GM06990 (cell line): ENCODE data around the gene GET4.

Experiments
- DNase-seq: peaks from one replicate; pipeline ENCODE4 v3.0.0-alpha.2; 2011; ENCODE audit not compliant: insufficient read length; ENCODE audit errors: extremely low read depth
- H3K27me3 ChIP-seq: replicated peaks from 2 replicates; pipeline ENCODE4 v1.6.0; 2011; ENCODE audit warnings: low read length; ENCODE audit not compliant: control insufficient read depth, insufficient read depth
- H3K36me3 ChIP-seq: 2 replicates; pipeline ENCODE4 v1.5.1; 2011; ENCODE audit warnings: low read length; ENCODE audit not compliant: control insufficient read depth, insufficient read depth
- H3K4me3 ChIP-seq: replicated peaks from 2 replicates; pipeline ENCODE4 v1.5.1; 2011; ENCODE audit warnings: low read depth, mild to moderate bottlenecking, control low read depth, low read length
- CTCF ChIP-seq: IDR thresholded peaks from 2 replicates; pipeline ENCODE4 v1.5.1; 2011; ENCODE audit warnings: low read length, control low read depth, mild to moderate bottlenecking, inconsistent platforms; ENCODE audit not compliant: insufficient read depth, poor library complexity, severe bottlenecking

GET4 gene

GRCh38 chr7:891291-891690 lies 14.9 kb downstream of the GET4 start:
- Histone ChIP-seq H3K36me3 (peaks cover 56% of the 10 kb centered on the region), H3K27me3 (no peaks in the 10 kb centered on the region), H3K4me3 (no peak overlapping the region)
- no peak for TF ChIP-seq CTCF
- no peak for DNase-seq

GRCh38 chr7:891805-892204 lies 15.5 kb downstream of the GET4 start:
- no peak for DNase-seq
- H3K36me3 ChIP-seq: peaks cover 56% of the 10 kb centered on the region
- H3K4me3 ChIP-seq: no peak overlapping the region
- no peak for TF ChIP-seq CTCF
- no peaks in the 10 kb centered on the region for H3K27me3 ChIP-seq

- Histone ChIP-seq H3K36me3 (peaks cover 50% of the 10 kb centered on the region), H3K4me3 (no peak overlapping the region), H3K27me3 (no peaks in the 10 kb centered on the region)
- no peak for DNase-seq
- no peak for TF ChIP-seq CTCF
Observed at GRCh38 chr7:892648-893593, 16.6 kb downstream of the GET4 start.

GRCh38 chr7:893686-894085 lies 17.3 kb downstream of the GET4 start:
- H3K4me3 ChIP-seq: no peak overlapping the region
- H3K27me3 ChIP-seq: no peaks in the 10 kb centered on the region
- no peak for TF ChIP-seq CTCF
- H3K36me3 ChIP-seq: peaks cover 47% of the 10 kb centered on the region
- no peak for DNase-seq

GRCh38 chr7:894164-894867 lies 18.0 kb downstream of the GET4 start:
- no peaks in the 10 kb centered on the region for H3K27me3 ChIP-seq
- no peak for DNase-seq
- no peak overlapping the region for H3K4me3 ChIP-seq
- no peak for TF ChIP-seq CTCF
- peaks cover 47% of the 10 kb centered on the region for H3K36me3 ChIP-seq
